ENCODE measurements around the gene PPP6R3.

GRCh38 chr11:68531129-68531693 lies 70.7 kb downstream of the PPP6R3 start:
- TF ChIP-seq CTCF (IDR thresholded peaks at IDR 0.05) (no peak), POLR2A (IDR thresholded peaks at IDR 0.05) (no peak)

Data from thyroid gland (tissue), 4 donors.